COR-L47 (cell line): Measurements from ENCODE around the gene DEFB132.

Experiments
- DNase-seq: peaks from one replicate; lab custom pipeline; 2025; lab: John Stamatoyannopoulos, UW

The DEFB132 gene

GRCh38 chr20:263701-264100 lies 6.2 kb downstream of the DEFB132 start:
- DNase-seq, result no peak

GRCh38 chr20:266596-267562 lies 9.4 kb downstream of the DEFB132 start:
- DNase-seq, result peak; percentile 92

- no peak for DNase-seq
Observed at GRCh38 chr20:270517-270916, 13.0 kb downstream of the DEFB132 start.

- no peak for DNase-seq
Observed at GRCh38 chr20:271069-271468, 13.5 kb downstream of the DEFB132 start.

GRCh38 chr20:271528-271927 lies 14.0 kb downstream of the DEFB132 start:
- DNase-seq, result no peak

- DNase-seq, result no peak
Observed at GRCh38 chr20:272718-273117, 15.2 kb downstream of the DEFB132 start.

- DNase-seq, result no peak
Observed at GRCh38 chr20:273884-274283, 16.4 kb downstream of the DEFB132 start.

- DNase-seq, result no peak
Observed at GRCh38 chr20:275791-276190, 18.3 kb downstream of the DEFB132 start.

- DNase-seq, result no peak
Observed at GRCh38 chr20:276620-277495, 19.3 kb downstream of the DEFB132 start.

GRCh38 chr20:277496-277781 lies 19.9 kb downstream of the DEFB132 start:
- no peak for DNase-seq

- DNase-seq, result no peak
Observed at GRCh38 chr20:278181-278580, 20.7 kb downstream of the DEFB132 start.

GRCh38 chr20:278607-279571 lies 21.4 kb downstream of the DEFB132 start:
- DNase-seq, result no peak

- DNase-seq, result no peak
Observed at GRCh38 chr20:284172-284571, 26.6 kb downstream of the DEFB132 start.

GRCh38 chr20:286508-286907 lies 29.0 kb downstream of the DEFB132 start:
- no peak for DNase-seq

- no peak for DNase-seq
Observed at GRCh38 chr20:288956-289692, 31.6 kb downstream of the DEFB132 start.

- no peak for DNase-seq
Observed at GRCh38 chr20:289693-290083, 32.2 kb downstream of the DEFB132 start.

GRCh38 chr20:290084-290831 lies 32.7 kb downstream of the DEFB132 start, which contains the start of gene C20orf96:
TSS of gene C20orf96 (minus strand) at chr20:290750. CDS start at chr20:290610, 140 bp downstream.
- peak; percentile 65 for DNase-seq

- DNase-seq, result no peak
Observed at GRCh38 chr20:294602-295001, 37.1 kb downstream of the DEFB132 start.

- DNase-seq, result no peak
Observed at GRCh38 chr20:295804-296203, 38.3 kb downstream of the DEFB132 start.
